GM12878 (cell line): ENCODE data around the gene ANLN. TPM values are rescaled to one million over a fixed set of nuclear protein-coding genes. Genes with fewer than 3 reads are reported as not detected.
A peak's percentile ranks its signal among the peaks of the same experiment; 100 is the strongest.

Experiments used
- BCLAF1 ChIP-seq: fragments of 450-650 bp; IDR thresholded peaks from 2 replicates; pipeline ENCODE4 v1.6.1; 2017; ENCODE audit warnings: antibody characterized with exemption, mild to moderate bottlenecking, moderate library complexity
- BMI1 ChIP-seq: fragments of 450-650 bp; IDR thresholded peaks from 2 replicates; pipeline ENCODE4 v1.6.1; 2016; ENCODE audit warnings: mild to moderate bottlenecking, moderate library complexity, borderline replicate concordance
- CEBPZ ChIP-seq: fragments of 150-350 bp; IDR thresholded peaks from 2 replicates; pipeline ENCODE4 v1.6.1; 2016; ENCODE audit warnings: low read depth, low read length
- CHD2 ChIP-seq: IDR thresholded peaks from 2 replicates; pipeline ENCODE4 v1.6.1; 2011; ENCODE audit warnings: low read depth, low read length, improper control_type of control experiment, borderline replicate concordance
- E4F1 ChIP-seq: fragments of 450-650 bp; IDR thresholded peaks from 2 replicates; pipeline ENCODE4 v1.6.1; 2018; ENCODE audit warnings: borderline replicate concordance, mild to moderate bottlenecking; ENCODE audit not compliant: partially characterized antibody
- EED ChIP-seq: sonication (generic); IDR thresholded peaks from 2 replicates; pipeline ENCODE4 v1.6.1; 2016; ENCODE audit warnings: antibody characterized with exemption, low read depth
- FOS ChIP-seq: IDR thresholded peaks from 3 replicates; pipeline ENCODE4 v1.6.1; 2011; ENCODE audit warnings: borderline replicate concordance; ENCODE audit not compliant: insufficient read length; ENCODE audit errors: extremely low read depth
- KLF5 ChIP-seq: fragments of 450-650 bp; IDR thresholded peaks from 2 replicates; pipeline ENCODE4 v1.6.1; 2014; ENCODE audit warnings: mild to moderate bottlenecking; ENCODE audit not compliant: partially characterized antibody
- MEF2A ChIP-seq: IDR thresholded peaks from 2 replicates; pipeline ENCODE4 v1.6.1; 2011; ENCODE audit warnings: low read depth, mild to moderate bottlenecking, low read length, moderate library complexity; ENCODE audit not compliant: insufficient read depth
- NFIC ChIP-seq: IDR thresholded peaks from 2 replicates; pipeline ENCODE4 v1.6.1; 2012; ENCODE audit warnings: low read depth, mild to moderate bottlenecking, inconsistent platforms, low read length, moderate library complexity
- NR2C1 ChIP-seq: fragments of 450-650 bp; IDR thresholded peaks from 2 replicates; pipeline ENCODE4 v1.6.1; 2017; ENCODE audit warnings: antibody characterized with exemption, mild to moderate bottlenecking, moderate library complexity
- NR2F1 ChIP-seq: fragments of 450-650 bp; conservative IDR thresholded peaks from 2 replicates; pipeline ENCODE4 v1.6.1; 2017; ENCODE audit warnings: mild to moderate bottlenecking
- POLR2AphosphoS5 ChIP-seq: IDR thresholded peaks from 2 replicates; pipeline ENCODE4 v1.6.1; 2011; ENCODE audit warnings: mild to moderate bottlenecking, low read length, inconsistent platforms
- RCOR1 ChIP-seq: conservative IDR thresholded peaks from 2 replicates; pipeline ENCODE4 v1.6.1; 2012; ENCODE audit warnings: low read depth, low read length, improper control_type of control experiment
- RELA ChIP-seq: fragments of 450-650 bp; IDR thresholded peaks from 2 replicates; pipeline ENCODE4 v1.8.0; 2014; ENCODE audit warnings: borderline replicate concordance; ENCODE audit not compliant: partially characterized antibody
- SP1 ChIP-seq: IDR thresholded peaks from one replicate; pipeline ENCODE4 v1.6.1; 2011; ENCODE audit warnings: low read depth, low read length
- STAT3 ChIP-seq: IDR thresholded peaks from 2 replicates; pipeline ENCODE4 v1.6.1; 2011; ENCODE audit warnings: low read depth, low read length, improper control_type of control experiment
- TARDBP ChIP-seq: IDR thresholded peaks from 2 replicates; pipeline ENCODE4 v1.6.1; 2016; ENCODE audit warnings: borderline replicate concordance
- TCF3 ChIP-seq: IDR thresholded peaks from 2 replicates; pipeline ENCODE4 v1.6.1; 2012; ENCODE audit warnings: low read depth, mild to moderate bottlenecking, low read length, borderline replicate concordance; ENCODE audit not compliant: insufficient read depth
- USF1 ChIP-seq: IDR thresholded peaks from 2 replicates; pipeline ENCODE4 v1.6.1; 2011; ENCODE audit warnings: borderline replicate concordance, low read depth, mild to moderate bottlenecking, moderate library complexity, mixed read lengths, low read length; ENCODE audit not compliant: insufficient read depth; ENCODE audit errors: extremely low read length
- polyA plus RNA-seq, 11 experiments: library from polyadenylated mRNA; depleted of rRNA in 4 of 11; unstranded in 6 of 11; stranded (reverse) in 5 of 11; fragments of >200 nt; fragmentation: Nextera tagmentation in 4 of 11; fragmentation: Illumina TruSeq in 1 of 11; extraction: Ambion mirVana in 4 of 11; extraction: Trizol in 1 of 11; gene quantifications; 1 replicate in 1 of 11; 2 replicates in 10 of 11; pipeline versions ENCODE4 v1.2.1 to v1.2.3, GENCODE V29; 2011 to 2016; ENCODE audit warnings: inconsistent platforms in 2 of 11, missing spikeins in 2 of 11, low read depth in 1 of 11
- total RNA-seq, 4 experiments: library from RNA; depleted of rRNA in 3 of 4; stranded (reverse); fragments of >200 nt in 3 of 4; fragmentation: Illumina TruSeq in 1 of 4; extraction: Trizol in 1 of 4; gene quantifications; 2 replicates each; pipeline versions ENCODE4 v1.2.1 to v1.2.3, GENCODE V29; 2013 to 2021

Gene ANLN
- total and polyA plus RNA-seq, 10 of the 15 experiments (the other 5 are each of a cell fraction or from before 2014, with no cell fraction given), result 9.5 to 32.1 (median 24.2) TPM

GRCh38 chr7:36389371-36390198 lies at the start of gene ANLN (continued):
- TF ChIP-seq E4F1, result no peak
- no peak for TF ChIP-seq KLF5
- TF ChIP-seq TARDBP, result no peak
- TF ChIP-seq CEBPZ, result no peak
- peak; percentile 48 for TF ChIP-seq RELA
- TF ChIP-seq STAT3, result no peak
- 0 out of 2 replicates have a peak, but pooled peaks have one; percentile 28 for TF ChIP-seq BCLAF1
- peak; percentile 48 for TF ChIP-seq SP1
- no peak for TF ChIP-seq CHD2
- TF ChIP-seq USF1, result peak; percentile 94
- TF ChIP-seq MEF2A, result no peak
- TF ChIP-seq EED, result no peak
- 0 out of 2 replicates have a peak, but pooled peaks have one; percentile 12 for TF ChIP-seq NR2C1
- TF ChIP-seq NR2F1, result peak; percentile 38; the same call in 1 of the 2 replicates
- TF ChIP-seq RCOR1, result 0 out of 2 replicates have a peak, but pooled peaks have one; percentile 32
- no peak for TF ChIP-seq TCF3
- peak; percentile 75 for TF ChIP-seq POLR2AphosphoS5
- no peak for TF ChIP-seq BMI1
- TF ChIP-seq FOS, result no peak
- no peak for TF ChIP-seq NFIC
